ENCODE results near the gene APBB2.

DNA sequence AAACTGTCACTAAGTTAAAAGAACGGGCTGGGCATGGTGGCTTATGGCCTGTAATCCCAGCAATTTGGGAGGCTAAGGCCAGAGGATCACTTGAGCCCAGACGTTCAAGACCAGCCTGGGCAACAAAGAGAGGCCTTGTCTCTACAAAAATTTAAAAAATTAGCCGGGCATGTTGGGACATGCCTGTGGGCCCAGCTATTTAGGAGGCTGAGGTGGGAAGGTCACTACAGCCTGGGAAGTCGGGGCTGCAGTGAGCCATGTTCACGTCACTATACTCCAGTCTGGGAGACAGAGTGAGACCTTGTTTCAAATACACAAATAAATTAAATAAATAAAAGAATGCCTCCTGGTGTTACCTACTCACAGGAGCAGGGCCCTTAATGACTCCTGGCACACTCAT is 69.5 kb downstream of the APBB2 start:
- TF ChIP-seq, protein P1, sequence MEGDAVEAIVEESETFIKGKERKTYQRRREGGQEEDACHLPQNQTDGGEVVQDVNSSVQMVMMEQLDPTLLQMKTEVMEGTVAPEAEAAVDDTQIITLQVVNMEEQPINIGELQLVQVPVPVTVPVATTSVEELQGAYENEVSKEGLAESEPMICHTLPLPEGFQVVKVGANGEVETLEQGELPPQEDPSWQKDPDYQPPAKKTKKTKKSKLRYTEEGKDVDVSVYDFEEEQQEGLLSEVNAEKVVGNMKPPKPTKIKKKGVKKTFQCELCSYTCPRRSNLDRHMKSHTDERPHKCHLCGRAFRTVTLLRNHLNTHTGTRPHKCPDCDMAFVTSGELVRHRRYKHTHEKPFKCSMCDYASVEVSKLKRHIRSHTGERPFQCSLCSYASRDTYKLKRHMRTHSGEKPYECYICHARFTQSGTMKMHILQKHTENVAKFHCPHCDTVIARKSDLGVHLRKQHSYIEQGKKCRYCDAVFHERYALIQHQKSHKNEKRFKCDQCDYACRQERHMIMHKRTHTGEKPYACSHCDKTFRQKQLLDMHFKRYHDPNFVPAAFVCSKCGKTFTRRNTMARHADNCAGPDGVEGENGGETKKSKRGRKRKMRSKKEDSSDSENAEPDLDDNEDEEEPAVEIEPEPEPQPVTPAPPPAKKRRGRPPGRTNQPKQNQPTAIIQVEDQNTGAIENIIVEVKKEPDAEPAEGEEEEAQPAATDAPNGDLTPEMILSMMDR (conservative IDR thresholded peaks at IDR 0.05 in 1 of 2, IDR thresholded peaks at IDR 0.05 in 1 of 2; ENCODE audit: extremely low read depth in 1 of 2, insufficient read depth in 1 of 2, low read depth in 1 of 2, low read length in 2 of 2): no peak
- TF ChIP-seq EZH2 (IDR thresholded peaks at IDR 0.05; ENCODE audit: borderline replicate concordance, low read length): no peak
